ENCODE measurements around the gene ELOB.

The ELOB gene

DNA sequence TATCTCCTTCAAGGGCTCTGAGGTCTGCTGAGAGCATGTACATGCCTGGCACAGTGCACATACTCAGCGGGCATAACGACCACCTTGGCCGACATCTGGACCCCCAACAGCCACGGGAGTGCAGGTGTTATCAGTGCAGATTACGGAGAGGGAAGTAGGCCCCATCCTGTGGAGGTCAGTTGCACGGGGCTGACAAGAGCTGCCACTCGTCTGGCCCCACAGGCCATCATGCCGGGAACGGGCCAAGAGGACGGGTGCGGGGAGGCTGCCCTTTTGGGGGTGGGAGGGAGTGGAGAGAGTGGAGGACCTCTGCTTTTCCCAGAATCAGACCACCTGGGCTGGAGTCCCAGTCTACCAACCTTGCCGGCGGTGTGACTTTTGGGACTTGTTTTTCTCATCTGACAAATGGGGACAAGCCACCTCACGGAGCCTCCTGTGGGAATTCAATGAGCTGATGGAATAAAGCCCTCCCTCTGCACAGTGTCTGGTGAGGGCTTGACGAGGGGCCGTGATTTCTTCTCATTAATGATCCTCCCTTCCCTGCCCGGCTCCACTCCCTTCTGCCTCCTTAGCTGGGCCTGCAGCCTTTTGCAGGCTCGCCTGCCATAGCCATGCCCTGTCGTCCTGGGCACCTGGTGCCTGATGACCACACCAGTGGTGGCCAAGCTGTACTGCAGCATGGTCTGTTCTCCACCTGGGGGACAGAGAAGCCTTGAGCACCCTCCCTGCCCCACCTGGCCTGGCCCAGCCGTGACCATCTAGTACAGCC is 5.7 kb upstream of the ELOB start:
- DNase-seq (ENCODE audit: low read depth) = no peak

- no peak for DNase-seq (ENCODE audit: low read depth)
These were observed 3.2 kb upstream of the ELOB start for GRCh38 chr16:2779978-2780898.

- no peak for DNase-seq (ENCODE audit: low read depth)
These were observed 2.3 kb upstream of the ELOB start for GRCh38 chr16:2779151-2779920.

GRCh38 chr16:2778630-2778958 is 1.5 kb upstream of the ELOB start:
- DNase-seq (ENCODE audit: low read depth) = no peak

DNA sequence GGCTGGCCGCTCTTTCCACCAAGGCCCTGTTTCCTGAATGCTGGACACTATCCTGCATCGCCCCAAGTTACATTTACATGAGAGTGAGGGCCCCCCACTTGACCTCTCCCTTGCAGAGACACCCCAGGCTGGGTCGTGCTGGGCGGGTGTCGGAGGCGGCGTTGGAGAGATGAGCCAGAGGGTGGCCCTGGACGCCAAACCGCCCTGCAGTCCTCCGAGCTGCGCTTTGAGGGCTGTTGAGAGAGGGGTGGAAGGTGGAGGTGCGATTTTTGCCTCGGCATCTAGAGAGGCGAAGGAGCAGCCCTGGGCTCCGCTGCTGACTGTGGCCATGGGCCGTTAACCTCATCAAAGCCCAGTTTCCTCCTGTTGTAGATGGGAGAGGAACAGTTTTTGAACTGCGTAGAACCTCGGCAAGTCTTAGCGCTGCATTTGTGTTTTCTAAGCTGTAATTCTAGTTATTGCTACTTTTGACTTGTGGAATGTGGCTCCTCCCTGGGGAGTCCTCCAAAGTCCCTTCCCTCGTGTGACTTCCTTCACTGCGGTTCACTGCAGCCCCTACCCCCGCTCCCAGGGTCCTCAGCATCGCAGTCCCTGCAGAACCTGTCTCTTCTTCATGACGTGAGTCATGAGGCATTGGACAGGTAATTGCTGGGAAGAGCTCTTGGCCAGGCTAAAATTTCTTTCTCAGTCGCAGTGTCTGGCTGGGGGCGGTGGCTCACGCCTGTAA is 986 bp upstream of the ELOB start:
- no peak for DNase-seq (ENCODE audit: low read depth)

- no peak for DNase-seq (ENCODE audit: low read depth)
These were observed 460 bp downstream of the ELOB start for GRCh38 chr16:2776500-2777139.

DNA sequence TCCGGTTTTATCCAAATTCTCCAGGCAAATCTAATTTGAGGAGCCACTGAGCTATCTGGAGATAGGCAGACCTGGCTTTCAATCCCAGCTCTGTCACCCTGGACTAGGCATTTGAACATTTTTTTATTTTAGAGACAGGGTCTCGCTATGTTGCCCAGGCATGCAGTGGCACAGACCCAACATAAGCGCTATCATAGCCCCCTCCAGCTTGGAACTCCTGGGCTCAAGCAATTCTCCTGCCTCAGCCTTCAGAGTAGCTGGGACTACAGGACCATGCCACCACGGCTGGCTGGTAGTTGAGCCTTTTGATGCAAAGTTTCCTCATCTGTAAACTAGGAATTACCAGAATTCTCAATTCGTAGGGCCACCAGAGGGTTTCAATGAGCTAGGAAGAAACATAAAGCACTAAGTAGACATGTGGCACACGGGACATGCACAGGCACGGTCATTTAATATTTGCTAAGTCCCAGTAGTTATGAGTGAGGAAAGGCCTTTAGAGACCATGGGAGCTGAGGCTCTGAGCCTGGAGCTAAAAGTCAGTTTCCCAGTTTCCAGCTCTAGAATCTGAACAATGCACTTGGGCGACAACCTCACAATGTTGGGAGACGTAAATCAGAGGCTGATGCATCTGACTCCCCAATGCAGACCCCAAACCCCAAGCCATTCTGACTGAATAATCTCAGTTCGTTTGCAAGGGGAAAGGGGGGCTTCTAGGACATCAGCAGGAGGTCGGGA is 1.1 kb downstream of the ELOB start:
- DNase-seq (ENCODE audit: low read depth) = no peak

DNA sequence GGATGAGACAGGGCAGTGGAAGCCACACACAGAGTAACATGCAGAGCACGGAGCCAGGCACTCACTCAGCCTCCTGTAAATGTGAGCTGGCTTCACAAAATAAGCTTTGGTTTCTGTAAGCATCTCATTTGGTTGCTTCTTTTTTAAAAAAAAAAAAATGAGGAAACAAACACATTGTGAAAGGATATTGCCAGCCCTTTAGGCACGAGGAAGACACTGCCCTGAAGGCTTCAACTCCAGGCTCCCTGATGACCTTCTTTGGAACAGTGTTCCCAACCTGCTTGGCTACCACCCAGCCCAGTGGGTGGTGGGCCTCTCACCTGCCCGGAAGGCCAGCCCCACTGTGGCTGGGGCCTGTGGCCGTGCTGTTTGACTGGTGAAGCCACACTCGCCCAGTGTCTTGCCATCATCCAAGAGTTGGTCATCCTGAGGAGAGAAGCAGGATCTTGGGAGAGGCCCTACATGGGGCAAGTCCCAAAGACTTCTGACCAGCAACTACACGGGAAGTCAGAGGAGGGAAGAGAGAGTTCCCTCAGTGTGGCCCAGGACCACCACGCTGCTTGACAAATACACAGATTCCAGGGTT is 1.9 kb downstream of the ELOB start:
- DNase-seq (ENCODE audit: low read depth) = no peak

DNA sequence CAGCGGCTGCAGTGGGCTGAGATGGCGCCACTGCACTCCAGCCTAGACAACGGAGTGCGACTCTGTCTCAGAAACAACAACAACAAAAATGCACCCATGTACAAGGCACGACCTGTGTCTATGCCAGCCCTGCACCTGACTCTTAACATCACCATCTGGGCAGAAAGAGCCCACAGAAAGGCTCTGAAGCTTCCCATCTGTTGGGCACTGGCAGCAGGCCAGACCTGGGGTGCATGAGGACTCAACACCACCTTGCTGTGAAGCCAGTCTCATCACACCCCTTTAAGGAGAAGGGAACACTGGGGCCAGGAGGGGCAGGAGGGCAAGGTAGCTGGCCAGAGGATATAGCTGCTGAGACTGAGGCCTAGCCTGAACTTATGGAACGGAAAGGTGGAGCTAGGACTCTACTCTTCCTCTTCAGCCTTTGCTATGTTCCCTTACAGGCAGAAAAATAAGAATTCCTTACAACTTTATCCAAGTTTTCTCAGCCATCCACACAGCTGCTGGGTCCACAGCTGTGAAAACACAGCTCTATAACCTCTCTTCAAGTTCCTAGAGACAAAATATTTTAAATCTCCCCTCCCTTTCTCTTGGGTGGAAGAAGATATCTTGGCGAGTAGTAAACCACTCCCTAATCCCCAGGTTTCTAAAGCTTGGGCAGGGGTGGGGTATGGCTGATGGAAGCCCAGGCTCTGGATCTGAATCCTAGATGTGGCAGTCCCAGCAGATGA is 2.8 kb downstream of the ELOB start:
- DNase-seq (ENCODE audit: low read depth) = no peak

GRCh38 chr16:2773188-2773968 is 3.7 kb downstream of the ELOB start:
- no peak for DNase-seq (ENCODE audit: low read depth)

GRCh38 chr16:2771496-2772402 is 5.3 kb downstream of the ELOB start:
- no peak for DNase-seq (ENCODE audit: low read depth)

GRCh38 chr16:2770057-2770951 is 6.8 kb downstream of the ELOB start:
- no peak for DNase-seq (ENCODE audit: low read depth)

- no peak for DNase-seq (ENCODE audit: low read depth)
These were observed 7.4 kb downstream of the ELOB start for GRCh38 chr16:2769675-2770056.

- DNase-seq (ENCODE audit: low read depth) = no peak
These were observed 8.0 kb downstream of the ELOB start for GRCh38 chr16:2769100-2769529.

DNA sequence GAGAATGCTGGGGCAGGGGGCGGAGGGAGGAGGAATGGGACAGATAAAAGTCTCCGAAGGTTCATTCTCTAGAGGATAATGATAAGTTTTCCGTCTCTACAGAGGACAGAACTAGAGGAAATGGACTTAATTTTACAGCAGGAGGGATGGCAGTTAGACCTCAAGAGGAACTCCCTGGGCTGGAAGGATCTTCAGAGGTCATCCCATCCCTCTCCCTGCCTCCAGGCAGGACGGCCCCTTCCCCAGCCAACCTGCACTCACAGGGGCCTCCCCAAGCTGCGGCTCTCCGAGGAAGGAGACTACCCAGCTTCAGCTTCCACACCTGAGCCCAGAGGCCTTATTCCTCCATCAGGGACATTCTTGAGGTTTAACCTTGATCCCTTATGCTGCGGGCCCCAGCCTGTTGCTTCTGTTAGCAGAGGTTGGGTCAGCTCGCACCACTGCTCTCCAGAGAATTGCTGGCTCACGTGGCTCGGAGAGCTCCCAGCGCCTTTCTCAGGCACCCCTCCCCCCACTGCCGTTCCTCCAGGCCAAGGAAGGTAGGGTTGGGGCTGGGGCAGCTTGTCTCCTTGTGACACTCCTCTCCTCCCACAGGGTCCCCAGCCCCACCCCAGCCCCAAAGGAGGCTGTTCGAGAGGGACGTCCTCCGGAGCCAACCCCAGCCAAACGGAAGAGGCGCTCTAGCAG is 8.5 kb downstream of the ELOB start:
- DNase-seq (ENCODE audit: low read depth) = no peak

DNA sequence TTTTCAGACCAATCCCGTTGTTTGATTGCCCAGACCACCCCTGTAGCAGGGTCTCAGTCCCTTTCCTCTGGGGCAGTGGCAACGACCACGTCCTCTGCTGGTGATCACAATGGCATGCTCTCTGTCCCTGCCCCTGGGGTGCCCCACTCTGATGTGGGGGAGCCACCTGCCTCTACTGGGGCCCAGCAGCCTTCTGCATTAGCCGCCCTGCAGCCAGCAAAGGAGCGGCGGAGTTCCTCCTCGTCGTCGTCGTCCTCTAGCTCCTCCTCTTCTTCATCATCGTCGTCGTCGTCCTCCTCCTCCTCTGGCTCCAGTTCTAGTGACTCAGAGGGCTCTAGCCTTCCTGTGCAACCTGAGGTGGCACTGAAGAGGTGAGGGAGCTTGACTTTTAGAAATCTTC is 9.2 kb downstream of the ELOB start:
- no peak for DNase-seq (ENCODE audit: low read depth)

Measured in stimulated activated CD8-positive, alpha-beta memory T cell treated with anti-CD3 and anti-CD28 coated beads, Interleukin-15, amount 100 ng/mL, for 24 hours (primary cell).